SK-N-SH (cell line): ENCODE results near the gene CAMSAP1. TPM values are rescaled to one million over a fixed set of nuclear protein-coding genes. Genes with fewer than 3 reads are reported as not detected.

Experiments
- CTCF ChIA-PET: fragments of 300-600, 350-600 bp; formaldehyde crosslinking; extraction: SDS; loops from one replicate; lab custom pipeline; 2021; lab: Yijun Ruan, JAX
- POLR2A ChIA-PET: fragments of 350-600 bp; sonication (Branson Sonifier 250); formaldehyde crosslinking; extraction: SDS; loops from one replicate; lab custom pipeline; 2020; ENCODE audit warnings: antibody characterized with exemption, inconsistent platforms; lab: Yijun Ruan, JAX
- DNase-seq: peaks from one replicate; pipeline ENCODE4 v3.0.0; 2012
- H2AFZ ChIP-seq: fragments of 200-600 bp; sonication (generic); 2 replicates; pipeline ENCODE4 v1.8.1; 2016; ENCODE audit warnings: antibody characterized with exemption, mild to moderate bottlenecking, low read depth
- H3F3A ChIP-seq: fragments of 200-600 bp; sonication (generic); replicated peaks from 2 replicates; pipeline ENCODE3; 2016; ENCODE audit warnings: antibody characterized with exemption, mild to moderate bottlenecking; ENCODE audit not compliant: insufficient read depth
- H3K27ac ChIP-seq, 2 experiments: fragments of 200-500 bp in 1 of 2; fragments of 200-600 bp in 1 of 2; sonication (Bioruptor generic) in 1 of 2; sonication (generic), shearing (Covaris generic) in 1 of 2; 2 replicates each; pipeline versions ENCODE4 v1.5.1 to v1.6.1; 2014 to 2016; ENCODE audit warnings: low read depth in 2 of 2, inconsistent platforms in 1 of 2, low read length in 1 of 2, mild to moderate bottlenecking in 1 of 2, mixed read lengths in 1 of 2
- H3K27me3 ChIP-seq: fragments of 200-600 bp; sonication (generic), shearing (Covaris generic); 2 replicates; pipeline ENCODE4 v1.6.1; 2016; ENCODE audit warnings: mixed run types; ENCODE audit not compliant: insufficient read depth
- H3K36me3 ChIP-seq, 2 experiments: fragments of 200-500 bp in 1 of 2; fragments of 200-600 bp in 1 of 2; sonication (Bioruptor generic) in 1 of 2; sonication (generic) in 1 of 2; replicated peaks in 1 of 2; 2 replicates each; pipeline versions ENCODE3 to v1.5.1; 2014 to 2016; ENCODE audit warnings: low read length in 1 of 2, mild to moderate bottlenecking in 1 of 2; ENCODE audit not compliant: insufficient read depth in 2 of 2, control insufficient read depth in 1 of 2
- H3K4me1 ChIP-seq, 2 experiments: fragments of 200-500 bp in 1 of 2; fragments of 200-600 bp in 1 of 2; sonication (Bioruptor generic) in 1 of 2; sonication (generic), shearing (Covaris generic) in 1 of 2; 2 replicates each; pipeline versions ENCODE4 v1.5.1 to v1.6.1; 2014 to 2016; ENCODE audit warnings: low read depth in 1 of 2, low read length in 1 of 2, mixed run types in 1 of 2; ENCODE audit not compliant: insufficient read depth in 2 of 2, control insufficient read depth in 1 of 2
- H3K4me2 ChIP-seq: fragments of 200-600 bp; sonication (generic), shearing (Covaris generic); 2 replicates; pipeline ENCODE4 v1.6.1; 2017; ENCODE audit warnings: mixed run types
- H3K4me3 ChIP-seq, 2 experiments: fragments of 200-500 bp in 1 of 2; fragments of 200-600 bp in 1 of 2; sonication (Bioruptor generic) in 1 of 2; sonication (generic), shearing (Covaris generic) in 1 of 2; 2 replicates each; pipeline versions ENCODE4 v1.5.1 to v1.8.1; 2014 to 2016; ENCODE audit warnings: low read depth in 2 of 2, inconsistent platforms in 1 of 2, low read length in 1 of 2, mild to moderate bottlenecking in 1 of 2, mixed read lengths in 1 of 2, moderate library complexity in 1 of 2
- H3K79me2 ChIP-seq: fragments of 200-600 bp; sonication (generic); 2 replicates; pipeline ENCODE4 v1.8.1; 2017; ENCODE audit warnings: mild to moderate bottlenecking; ENCODE audit not compliant: insufficient read depth
- H3K9ac ChIP-seq: fragments of 200-600 bp; sonication (generic); 2 replicates; pipeline ENCODE4 v1.6.1; 2017; ENCODE audit warnings: mixed run types
- H3K9me2 ChIP-seq: fragments of 200-600 bp; sonication (generic); 2 replicates; pipeline ENCODE4 v1.6.1; 2017; ENCODE audit warnings: mixed run types
- H3K9me3 ChIP-seq: fragments of 200-600 bp; sonication (generic); 2 replicates; pipeline ENCODE4 v1.6.1; 2017; ENCODE audit warnings: mixed run types, mild to moderate bottlenecking, moderate library complexity
- H4K20me1 ChIP-seq: fragments of 200-600 bp; sonication (generic); 2 replicates; pipeline ENCODE4 v1.6.1; 2017; ENCODE audit warnings: mild to moderate bottlenecking, mixed run types; ENCODE audit not compliant: insufficient read depth
- CHD2 ChIP-seq: fragments of 150-350 bp; IDR thresholded peaks from 2 replicates; pipeline ENCODE4 v1.6.1; 2018; ENCODE audit warnings: low read length; ENCODE audit not compliant: partially characterized antibody
- CTCF ChIP-seq: fragments of 200-600 bp; sonication (generic); IDR thresholded peaks from 2 replicates; pipeline ENCODE4 v1.6.1; 2017; ENCODE audit warnings: antibody characterized with exemption, mild to moderate bottlenecking, moderate library complexity
- ELF1 ChIP-seq: IDR thresholded peaks from 2 replicates; pipeline ENCODE4 v1.4.0; 2012
- FOSL2 ChIP-seq: IDR thresholded peaks from 2 replicates; pipeline ENCODE4 v1.4.0; 2012; ENCODE audit warnings: low read depth, mild to moderate bottlenecking, moderate library complexity, borderline replicate concordance
- FOXJ3 ChIP-seq: sonication (generic); formaldehyde crosslinking; IDR thresholded peaks from 2 replicates; pipeline ENCODE4 v1.5.1; 2020; ENCODE audit warnings: mild to moderate bottlenecking, missing genetic modification reagents
- GABPA ChIP-seq: IDR thresholded peaks from 2 replicates; pipeline ENCODE4 v1.4.0; 2012; ENCODE audit warnings: low read depth, mild to moderate bottlenecking
- GATA2 ChIP-seq: sonication (generic); formaldehyde crosslinking; IDR thresholded peaks from 2 replicates; pipeline ENCODE4 v1.5.0; 2020; ENCODE audit warnings: mild to moderate bottlenecking, missing genetic modification reagents
- JUND ChIP-seq: IDR thresholded peaks from 2 replicates; pipeline ENCODE4 v1.4.0; 2012
- MEF2A ChIP-seq: IDR thresholded peaks from 2 replicates; pipeline ENCODE4 v1.4.0; 2012; ENCODE audit warnings: low read depth, borderline replicate concordance
- NFIC ChIP-seq: IDR thresholded peaks from 2 replicates; pipeline ENCODE4 v1.4.0; 2012; ENCODE audit warnings: borderline replicate concordance
- NRF1 ChIP-seq: IDR thresholded peaks from 2 replicates; pipeline ENCODE4 v1.6.1; 2012; ENCODE audit warnings: low read depth, mild to moderate bottlenecking, low read length
- PBX3 ChIP-seq: IDR thresholded peaks from 2 replicates; pipeline ENCODE4; 2012
- POLR2AphosphoS5 ChIP-seq: IDR thresholded peaks from 2 replicates; pipeline ENCODE4 v1.6.1; 2012; ENCODE audit warnings: low read depth, low read length
- RAD21 ChIP-seq: IDR thresholded peaks from 2 replicates; pipeline ENCODE4 v1.6.1; 2012; ENCODE audit warnings: mild to moderate bottlenecking, low read length
- RCOR1 ChIP-seq: fragments of 150-350 bp; IDR thresholded peaks from 2 replicates; pipeline ENCODE4 v1.6.1; 2017; ENCODE audit warnings: antibody characterized with exemption, low read length
- REST ChIP-seq: IDR thresholded peaks from 2 replicates; pipeline ENCODE4 v1.6.1; 2012; ENCODE audit warnings: mild to moderate bottlenecking, low read depth, low read length, moderate library complexity
- TAF1 ChIP-seq: IDR thresholded peaks from 2 replicates; pipeline ENCODE4 v1.6.1; 2012; ENCODE audit warnings: low read depth, mild to moderate bottlenecking, low read length, moderate library complexity, borderline replicate concordance
- TCF12 ChIP-seq: IDR thresholded peaks from 2 replicates; pipeline ENCODE4 v1.4.0; 2012
- TEAD4 ChIP-seq: IDR thresholded peaks from 2 replicates; pipeline ENCODE4 v1.4.0; 2012; ENCODE audit warnings: mild to moderate bottlenecking, borderline replicate concordance; ENCODE audit not compliant: insufficient read depth
- USF1 ChIP-seq: IDR thresholded peaks from 2 replicates; pipeline ENCODE4 v1.4.0; 2012; ENCODE audit warnings: low read depth, borderline replicate concordance
- WGBS: methylation state at CpG from one replicate; pipeline ENCODE4 v1.1.6; 2017; ENCODE audit warnings: low lambda C conversion rate; 5-methylcytosine and 5-hydroxymethylcytosine counted together
- polyA plus RNA-seq, 3 experiments: library from polyadenylated mRNA; depleted of rRNA; stranded (reverse); fragments of >200 nt; gene quantifications; 2 replicates each; pipeline ENCODE4 v1.2.3, GENCODE V29; 2012

Gene CAMSAP1
- polyA plus RNA-seq, 1 of the 3 experiments (the other 2 are of a cell fraction), result 8.9 TPM

GRCh38 chr9:135789838-135790291 is 117.5 kb downstream of the CAMSAP1 start:
- H3K79me2 ChIP-seq, result no peaks in the 10 kb centered on the region
- H3K4me3 ChIP-seq, result no peak overlapping the region
- no peaks in the 10 kb centered on the region for H3K27me3 ChIP-seq
- no peaks in the 10 kb centered on the region for H3F3A ChIP-seq
- H3K9me2 ChIP-seq, result no peaks in the 10 kb centered on the region
- no peaks in the 10 kb centered on the region for H3K9me3 ChIP-seq
- H4K20me1 ChIP-seq, result no peaks in the 10 kb centered on the region
- no peak overlapping the region for H2AFZ ChIP-seq
- POLR2A ChIA-PET, result no interaction called here
- DNase-seq, result no peak
- 69% methylated on average over 7 of the region's 13 CpGs for WGBS
- H3K27ac ChIP-seq, result no peak overlapping the region
- H3K4me1 ChIP-seq, result no peaks in the 10 kb centered on the region
- CTCF ChIA-PET, result interaction anchor here (3.8 kb wide), 1 partner anchor 8 kb away, joined by 23 read pairs; no protein-coding TSS in a partner anchor
- no peak overlapping the region for H3K4me2 ChIP-seq
- no peak for TF ChIP-seq RAD21
- no peak for TF ChIP-seq MEF2A
- TF ChIP-seq NFIC, result no peak
- no peak for TF ChIP-seq GABPA
- TF ChIP-seq TAF1, result no peak
- no peak for TF ChIP-seq CTCF
- TF ChIP-seq TEAD4, result no peak
- TF ChIP-seq NRF1, result no peak
- no peak for TF ChIP-seq TCF12
- TF ChIP-seq RCOR1, result no peak
- TF ChIP-seq FOXJ3 (CRISPR knock-in tag), result no peak
- no peak overlapping the region for H3K9ac ChIP-seq
- no peaks in the 10 kb centered on the region for H3K36me3 ChIP-seq

GRCh38 chr9:135788576-135789300 is 118.6 kb downstream of the CAMSAP1 start:
- H3F3A ChIP-seq, result no peaks in the 10 kb centered on the region
- no peaks in the 10 kb centered on the region for H3K4me1 ChIP-seq
- no peak overlapping the region for H3K9ac ChIP-seq
- no peaks in the 10 kb centered on the region for H3K27me3 ChIP-seq
- ChIA-PET POLR2A (no interaction called here), CTCF (interaction anchor here (0.9 to 3.8 kb wide), 3 partner anchors 9 to 87 kb away, joined by 3 to 23 read pairs (median 3); partner anchors contain the start of gene KCNT1)
- H3K4me2 ChIP-seq, result no peak overlapping the region
- no peaks in the 10 kb centered on the region for H3K36me3 ChIP-seq
- no peaks in the 10 kb centered on the region for H3K9me2 ChIP-seq
- no peaks in the 10 kb centered on the region for H3K9me3 ChIP-seq
- DNase-seq, result no peak
- no peak overlapping the region for H2AFZ ChIP-seq
- 20% methylated on average over 1 of the region's 36 CpGs for WGBS
- H3K4me3 ChIP-seq, result no peak overlapping the region
- H3K79me2 ChIP-seq, result no peaks in the 10 kb centered on the region
- H3K27ac ChIP-seq, result no peak overlapping the region
- H4K20me1 ChIP-seq, result no peaks in the 10 kb centered on the region
- TF ChIP-seq REST (no peak), JUND (no peak), GATA2 (CRISPR knock-in tag) (no peak), POLR2AphosphoS5 (no peak), PBX3 (no peak), CHD2 (no peak), FOSL2 (no peak), GABPA (no peak), ELF1 (no peak), USF1 (no peak), MEF2A (no peak)
- TF ChIP-seq, all 33 proteins: peak for 0
